IMR-90 (cell line): ENCODE measurements around the gene MAN2C1. TPM values are rescaled to one million over a fixed set of nuclear protein-coding genes. Genes with fewer than 3 reads are reported as not detected.

ENCODE experiments used
- ATAC-seq: fragments of 200-7000 bp; cut with Tn5 transposase; 2 replicates; pipeline ENCODE4 v1.9.1; 2020; ENCODE audit warnings: low read depth, mild to moderate bottlenecking, moderate library complexity
- BruUV-seq: library from RNA; stranded (reverse); fragments of 400-500 nt; replicated peaks from 2 replicates; lab custom pipeline; 2021; lab: Mats Ljungman, UMichigan
- CTCF ChIA-PET: fragments of 300-600 bp; formaldehyde crosslinking; extraction: SDS; loops from one replicate; lab custom pipeline; 2021; ENCODE audit warnings: antibody characterized with exemption; lab: Yijun Ruan, JAX
- POLR2A ChIA-PET: fragments of 300-600 bp; sonication (Branson Sonifier 250); formaldehyde crosslinking; loops from one replicate; lab custom pipeline; 2022; ENCODE audit warnings: antibody characterized with exemption; ENCODE audit not compliant: unreplicated experiment; lab: Charles Lee
- DNase-seq: peaks from one replicate; pipeline ENCODE4 v3.0.0; 2013
- H2AFZ ChIP-seq: replicated peaks from 2 replicates; pipeline ENCODE3; 2013; ENCODE audit warnings: low read length, mild to moderate bottlenecking; ENCODE audit not compliant: poor library complexity
- H2AK5ac ChIP-seq: 2 replicates; pipeline ENCODE4 v1.6.1; 2013; ENCODE audit warnings: low read depth, low read length, inconsistent platforms
- H2AK9ac ChIP-seq: replicated peaks from 2 replicates; pipeline ENCODE3; 2013; ENCODE audit warnings: mild to moderate bottlenecking, low read depth, low read length, moderate library complexity; ENCODE audit not compliant: poor library complexity
- H2BK120ac ChIP-seq: 2 replicates; pipeline ENCODE4 v1.6.1; 2013; ENCODE audit warnings: low read depth, low read length, inconsistent platforms
- H2BK15ac ChIP-seq: 3 replicates; pipeline ENCODE4 v1.6.1; 2013; ENCODE audit warnings: low read depth, low read length, inconsistent platforms
- H2BK20ac ChIP-seq: 2 replicates; pipeline ENCODE4 v1.6.1; 2013; ENCODE audit warnings: low read depth, mild to moderate bottlenecking, inconsistent platforms, low read length, moderate library complexity
- H2BK5ac ChIP-seq: 2 replicates; pipeline ENCODE4 v1.6.1; 2013; ENCODE audit warnings: mild to moderate bottlenecking, low read depth, low read length, inconsistent platforms; ENCODE audit not compliant: poor library complexity, severe bottlenecking
- H3K14ac ChIP-seq: replicated peaks from 2 replicates; pipeline ENCODE4 v1.6.1; 2013; ENCODE audit warnings: low read depth, low read length, inconsistent platforms
- H3K18ac ChIP-seq: 2 replicates; pipeline ENCODE4 v1.6.1; 2013; ENCODE audit warnings: low read depth, low read length, control low read depth
- H3K23ac ChIP-seq: 2 replicates; pipeline ENCODE4 v1.6.1; 2013; ENCODE audit warnings: low read depth, low read length, inconsistent platforms
- H3K27ac ChIP-seq: 2 replicates; pipeline ENCODE4 v1.5.1; 2013; ENCODE audit warnings: mild to moderate bottlenecking, control low read depth, low read length; ENCODE audit not compliant: insufficient read depth
- H3K27me3 ChIP-seq: 2 replicates; pipeline ENCODE4 v1.6.1; 2013; ENCODE audit warnings: low read length; ENCODE audit not compliant: control insufficient read depth, insufficient read depth
- H3K36me3 ChIP-seq: 2 replicates; pipeline ENCODE4 v1.6.1; 2013; ENCODE audit warnings: low read length, mixed read lengths; ENCODE audit not compliant: control insufficient read depth, insufficient read depth
- H3K4ac ChIP-seq: 2 replicates; pipeline ENCODE4 v1.6.1; 2013; ENCODE audit warnings: low read depth, low read length, inconsistent platforms
- H3K4me1 ChIP-seq: 2 replicates; pipeline ENCODE4 v1.6.1; 2013; ENCODE audit warnings: low read length, mixed read lengths; ENCODE audit not compliant: control insufficient read depth, insufficient read depth
- H3K4me2 ChIP-seq: 2 replicates; pipeline ENCODE4 v1.6.1; 2013; ENCODE audit warnings: low read depth, mild to moderate bottlenecking, control low read depth, low read length, moderate library complexity
- H3K4me3 ChIP-seq: 2 replicates; pipeline ENCODE4 v1.5.1; 2013; ENCODE audit warnings: low read depth, mild to moderate bottlenecking, control low read depth, low read length, moderate library complexity; ENCODE audit not compliant: insufficient read depth
- H3K56ac ChIP-seq: 2 replicates; pipeline ENCODE4 v1.6.1; 2013; ENCODE audit warnings: low read length, inconsistent platforms; ENCODE audit not compliant: insufficient read depth; ENCODE audit errors: extremely low read depth
- H3K79me1 ChIP-seq, 2 experiments: 2 replicates each; pipeline ENCODE4 v1.6.1; 2013; ENCODE audit warnings: low read length in 2 of 2, inconsistent platforms in 1 of 2, low read depth in 1 of 2
- H3K9ac ChIP-seq: 2 replicates; pipeline ENCODE4 v1.6.1; 2013; ENCODE audit warnings: low read depth, low read length, control low read depth
- H3K9me1 ChIP-seq: 2 replicates; pipeline ENCODE4 v1.6.1; 2013; ENCODE audit warnings: low read length, inconsistent platforms; ENCODE audit not compliant: insufficient read depth
- H3K9me3 ChIP-seq: 2 replicates; pipeline ENCODE4 v1.6.1; 2013; ENCODE audit warnings: low read length; ENCODE audit not compliant: control insufficient read depth, insufficient read depth
- H4K20me1 ChIP-seq: 2 replicates; pipeline ENCODE4 v1.6.1; 2013; ENCODE audit warnings: low read length, inconsistent platforms; ENCODE audit not compliant: insufficient read depth
- H4K5ac ChIP-seq: 2 replicates; pipeline ENCODE4 v1.6.1; 2013; ENCODE audit warnings: mild to moderate bottlenecking, low read depth, low read length, control low read depth
- H4K8ac ChIP-seq, 2 experiments: 2 replicates each; pipeline ENCODE4 v1.6.1; 2013; ENCODE audit warnings: low read depth in 2 of 2, low read length in 2 of 2, control low read depth in 1 of 2, inconsistent platforms in 1 of 2
- H4K91ac ChIP-seq: 2 replicates; pipeline ENCODE4 v1.6.1; 2013; ENCODE audit warnings: low read depth, low read length, inconsistent platforms; ENCODE audit not compliant: insufficient read depth
- BHLHE40 ChIP-seq: fragments of 150-350 bp; IDR thresholded peaks from 2 replicates; pipeline ENCODE4 v1.6.1; 2016; ENCODE audit warnings: mild to moderate bottlenecking, low read depth, low read length
- CEBPB ChIP-seq: IDR thresholded peaks from 2 replicates; pipeline ENCODE4 v1.6.1; 2012; ENCODE audit warnings: low read depth, low read length, improper control_type of control experiment
- CTCF ChIP-seq: conservative IDR thresholded peaks from 2 replicates; pipeline ENCODE4 v1.5.1; 2012; ENCODE audit warnings: mild to moderate bottlenecking, low read depth, low read length, improper control_type of control experiment
- ELK1 ChIP-seq: fragments of 150-350 bp; IDR thresholded peaks from 2 replicates; pipeline ENCODE4 v1.6.1; 2016; ENCODE audit warnings: low read depth, mild to moderate bottlenecking, low read length, moderate library complexity, borderline replicate concordance
- FOS ChIP-seq: fragments of 150-350 bp; IDR thresholded peaks from 2 replicates; pipeline ENCODE4 v1.6.1; 2016; ENCODE audit warnings: low read depth, low read length
- MAFK ChIP-seq: IDR thresholded peaks from 2 replicates; pipeline ENCODE4 v1.6.1; 2012; ENCODE audit warnings: low read depth, low read length, improper control_type of control experiment
- MAZ ChIP-seq: IDR thresholded peaks from 2 replicates; pipeline ENCODE4 v1.6.1; 2012; ENCODE audit warnings: low read depth, mild to moderate bottlenecking, low read length, improper control_type of control experiment, moderate library complexity, borderline replicate concordance
- MXI1 ChIP-seq: IDR thresholded peaks from 2 replicates; pipeline ENCODE4 v1.6.1; 2012; ENCODE audit warnings: low read depth, mild to moderate bottlenecking, low read length, moderate library complexity, borderline replicate concordance
- NFE2L2 ChIP-seq: fragments of 150-350 bp; IDR thresholded peaks from 2 replicates; pipeline ENCODE4 v1.6.1; 2016; ENCODE audit warnings: low read depth, mild to moderate bottlenecking, low read length
- POLR2A ChIP-seq: IDR thresholded peaks from 2 replicates; pipeline ENCODE4 v1.6.1; 2012; ENCODE audit warnings: mild to moderate bottlenecking, low read depth, low read length
- RAD21 ChIP-seq: IDR thresholded peaks from 2 replicates; pipeline ENCODE4 v1.6.1; 2012; ENCODE audit warnings: low read length, improper control_type of control experiment
- RCOR1 ChIP-seq: IDR thresholded peaks from 2 replicates; pipeline ENCODE4 v1.6.1; 2012; ENCODE audit warnings: mild to moderate bottlenecking, low read length, improper control_type of control experiment; ENCODE audit not compliant: insufficient replicate concordance
- RFX5 ChIP-seq: IDR thresholded peaks from 2 replicates; pipeline ENCODE4 v1.8.0; 2012; ENCODE audit warnings: low read depth, mild to moderate bottlenecking, low read length, moderate library complexity
- SMC3 ChIP-seq: fragments of 150-350 bp; IDR thresholded peaks from 2 replicates; pipeline ENCODE4 v1.6.1; 2016; ENCODE audit warnings: low read depth, mild to moderate bottlenecking, antibody characterized with exemption, low read length, moderate library complexity
- USF2 ChIP-seq: fragments of 150-350 bp; IDR thresholded peaks from 2 replicates; pipeline ENCODE4 v1.6.1; 2017; ENCODE audit warnings: mild to moderate bottlenecking, antibody characterized with exemption, low read length, low read depth
- WGBS, 2 experiments: methylation state at CpG; one replicate each; pipeline versions ENCODE4 v1.1.5 to v1.1.7; 2013; ENCODE audit warnings: missing lambda C conversion rate in 2 of 2; ENCODE audit not compliant: insufficient read length in 1 of 2; ENCODE audit errors: extremely low coverage in 2 of 2; 5-methylcytosine and 5-hydroxymethylcytosine counted together
- dilution Hi-C: fragments of 300-500 bp; cut with HindIII; formaldehyde crosslinking; loops from one replicate; pipeline ENCODE4 v1.14.3; 2018; ENCODE audit warnings: low sequenced_read_pairs; ENCODE audit not compliant: unreplicated experiment
- in situ Hi-C: fragments of 300-500 bp; cut with MboI; formaldehyde crosslinking; loops from 3 replicates; pipeline ENCODE4 v1.14.3; 2019; ENCODE audit warnings: low sequenced_read_pairs, inconsistent platforms, mixed read lengths
- intact Hi-C: fragments of 100-400 bp; cut with micrococcal nuclease; formaldehyde crosslinking; loops from 2 replicates; pipeline ENCODE4 v1.10.0; 2022
- polyA plus RNA-seq, 3 experiments: library from polyadenylated mRNA; depleted of rRNA; stranded (reverse); fragments of >200 nt; gene quantifications; 2 replicates each; pipeline ENCODE4 v1.2.3, GENCODE V29; 2012; ENCODE audit warnings: low replicate concordance in 1 of 3
- total RNA-seq: library from RNA; depleted of rRNA; stranded (reverse); fragments of >200 nt; gene quantifications from 2 replicates; pipeline ENCODE4 v1.2.3, GENCODE V29; 2012

The MAN2C1 gene
- total and polyA plus RNA-seq, 2 of the 4 experiments (the other 2 are of a cell fraction) = 34.8 to 153 TPM

DNA sequence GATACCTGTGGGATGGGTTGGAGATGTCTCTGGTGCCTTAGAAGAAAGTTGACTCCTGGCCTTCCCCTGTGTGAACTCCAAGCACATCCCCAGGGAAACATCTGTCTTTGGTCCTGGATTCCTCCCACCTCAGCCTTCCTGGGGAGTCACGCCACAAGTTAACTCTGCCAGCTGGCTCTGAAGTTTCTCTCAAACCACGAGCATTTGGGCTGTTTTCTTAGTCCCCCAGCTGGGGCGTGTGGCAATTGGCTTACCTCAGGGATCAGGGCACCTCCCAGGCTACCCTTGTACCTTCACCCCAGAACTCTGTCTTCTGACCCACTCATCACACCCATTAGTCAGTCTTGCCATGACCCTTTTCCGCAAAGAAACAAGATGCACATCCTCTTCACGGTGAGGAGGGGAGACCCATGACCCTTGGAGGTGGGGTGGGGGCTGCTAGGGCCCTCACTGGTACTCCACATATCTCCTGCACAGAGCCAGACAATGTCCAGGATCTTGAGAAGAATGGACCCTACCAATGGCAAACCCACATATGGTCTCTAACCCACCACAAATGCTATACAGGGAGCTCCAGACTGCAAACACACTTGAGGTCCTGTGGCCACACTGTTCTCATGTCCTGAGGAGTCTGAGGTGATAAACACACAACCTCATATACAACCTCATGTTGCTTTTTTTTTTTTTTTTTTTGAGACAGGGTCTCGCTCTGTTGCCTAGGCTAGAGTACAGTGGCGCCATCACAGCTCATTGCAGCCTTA, 17.6 kb downstream of the MAN2C1 start:
- Histone ChIP-seq H4K8ac (no peak overlapping the region), H3K36me3 (peaks cover 9% of the 10 kb centered on the region), H3K4me1 (peaks cover 3% of the 10 kb centered on the region; the same call in 1 of the 2 replicates), H3K79me1 (no peaks in the 10 kb centered on the region), H3K4me3 (no peak overlapping the region), H2BK20ac (no peak overlapping the region), H3K18ac (no peak overlapping the region), H2BK120ac (no peak overlapping the region), H4K20me1 (no peaks in the 10 kb centered on the region; the same call in 1 of the 2 replicates), H3K23ac (no peak overlapping the region), H3K27me3 (peaks cover 2% of the 10 kb centered on the region; the same call in 1 of the 2 replicates), H2AK9ac (no peak overlapping the region), H4K5ac (no peak overlapping the region), H3K4me2 (no peak overlapping the region), H2BK5ac (no peak overlapping the region), H3K9ac (no peak overlapping the region), H3K27ac (no peak overlapping the region), H3K14ac (no peak overlapping the region), H3K9me3 (no peaks in the 10 kb centered on the region), H4K91ac (no peak overlapping the region), H2AFZ (no peak overlapping the region), H3K9me1 (peaks cover 20% of the 10 kb centered on the region), H2AK5ac (no peak overlapping the region), H2BK15ac (no peak overlapping the region), H3K56ac (no peak overlapping the region), H3K4ac (no peak overlapping the region)
- 80% methylated on average over 1 of the region's 7 CpGs; no CpG with 5 or more reads in 1 of the 2 experiments for WGBS, 2 experiments
- dilution Hi-C loops (no loop called here), intact Hi-C loops (no loop called here), in situ Hi-C loops (no loop called here)
- no TSS peak for BruUV-seq
- DNase-seq (no peak), ATAC-seq (no peak)
- POLR2A ChIA-PET = no interaction called here
- CTCF ChIA-PET = no interaction called here
- TF ChIP-seq MAFK = no peak
- no peak for TF ChIP-seq CTCF
- no peak for TF ChIP-seq FOS
- no peak for TF ChIP-seq RCOR1
- TF ChIP-seq RFX5 = no peak
- no peak for TF ChIP-seq POLR2A
- TF ChIP-seq BHLHE40 = no peak
- no peak for TF ChIP-seq RAD21
- no peak for TF ChIP-seq USF2
- TF ChIP-seq MAZ = no peak
- no peak for TF ChIP-seq CEBPB
- no peak for TF ChIP-seq MXI1
- TF ChIP-seq SMC3 = no peak
- TF ChIP-seq ELK1 = no peak
- no peak for TF ChIP-seq NFE2L2
